IPS-18a (cell line): ENCODE measurements around the gene TRAM2.
A peak's percentile ranks its signal among the peaks of the same experiment; 100 is the strongest.

Experiments
- H3K27ac ChIP-seq: one replicate; pipeline ENCODE4 v1.5.1; 2013; ENCODE audit warnings: low read length
- H3K27me3 ChIP-seq: one replicate; pipeline ENCODE4 v1.6.1; 2013; ENCODE audit warnings: mild to moderate bottlenecking, low read length; ENCODE audit not compliant: control insufficient read depth, insufficient read depth
- H3K36me3 ChIP-seq: one replicate; pipeline ENCODE4 v1.6.1; 2013; ENCODE audit warnings: low read depth, low read length; ENCODE audit not compliant: control insufficient read depth
- H3K4me1 ChIP-seq: one replicate; pipeline ENCODE4 v1.6.1; 2013; ENCODE audit warnings: low read depth, low read length; ENCODE audit not compliant: control insufficient read depth
- H3K4me3 ChIP-seq: one replicate; pipeline ENCODE4 v1.5.1; 2013; ENCODE audit warnings: low read length
- H3K9ac ChIP-seq: one replicate; pipeline ENCODE4 v1.6.1; 2013; ENCODE audit warnings: mild to moderate bottlenecking, low read length, moderate library complexity
- H3K9me3 ChIP-seq: one replicate; pipeline ENCODE4 v1.6.1; 2013; ENCODE audit warnings: low read depth, low read length; ENCODE audit not compliant: control insufficient read depth

Gene TRAM2

DNA sequence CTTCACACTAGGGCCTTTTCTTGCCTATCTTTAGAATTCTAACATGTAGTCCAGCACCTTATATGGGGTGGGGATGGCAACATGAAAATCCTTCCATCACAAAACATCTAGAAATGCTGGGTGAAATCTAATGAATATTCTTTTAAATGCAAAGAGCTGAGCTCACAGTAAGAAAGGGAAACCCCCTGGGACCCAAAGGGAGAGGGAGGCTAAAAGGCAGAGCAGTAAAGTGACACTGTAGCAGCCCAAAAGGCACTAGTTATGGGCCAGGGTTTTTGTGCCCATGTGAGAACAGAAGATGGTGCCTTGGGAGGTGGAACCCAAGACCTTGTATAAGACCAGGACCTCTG lies 66.7 kb downstream of the TRAM2 start:
- Histone ChIP-seq H3K27me3 (no peaks in the 10 kb centered on the region), H3K4me1 (peaks cover 11% of the 10 kb centered on the region), H3K27ac (peak overlapping the region; percentile 13), H3K4me3 (no peak overlapping the region), H3K9me3 (no peaks in the 10 kb centered on the region), H3K9ac (no peak overlapping the region), H3K36me3 (peaks cover 24% of the 10 kb centered on the region)

GRCh38 chr6:52509281-52510212 lies 67.3 kb downstream of the TRAM2 start:
- H3K36me3 ChIP-seq: peaks cover 27% of the 10 kb centered on the region

GRCh38 chr6:52508261-52508739 lies 68.6 kb downstream of the TRAM2 start:
- H3K9ac ChIP-seq: no peak overlapping the region
- H3K27me3 ChIP-seq: no peaks in the 10 kb centered on the region
- peaks cover 27% of the 10 kb centered on the region for H3K36me3 ChIP-seq
- peaks cover 11% of the 10 kb centered on the region for H3K4me1 ChIP-seq
- H3K9me3 ChIP-seq: no peaks in the 10 kb centered on the region
- H3K27ac ChIP-seq: no peak overlapping the region
- no peak overlapping the region for H3K4me3 ChIP-seq

More at GRCh38 chr6:52509281-52510212, 67.3 kb downstream of the TRAM2 start:
- Histone ChIP-seq H3K9me3 (no peaks in the 10 kb centered on the region), H3K4me1 (peaks cover 11% of the 10 kb centered on the region), H3K27ac (peak overlapping the region; percentile 13), H3K27me3 (no peaks in the 10 kb centered on the region), H3K4me3 (no peak overlapping the region), H3K9ac (no peak overlapping the region)

DNA sequence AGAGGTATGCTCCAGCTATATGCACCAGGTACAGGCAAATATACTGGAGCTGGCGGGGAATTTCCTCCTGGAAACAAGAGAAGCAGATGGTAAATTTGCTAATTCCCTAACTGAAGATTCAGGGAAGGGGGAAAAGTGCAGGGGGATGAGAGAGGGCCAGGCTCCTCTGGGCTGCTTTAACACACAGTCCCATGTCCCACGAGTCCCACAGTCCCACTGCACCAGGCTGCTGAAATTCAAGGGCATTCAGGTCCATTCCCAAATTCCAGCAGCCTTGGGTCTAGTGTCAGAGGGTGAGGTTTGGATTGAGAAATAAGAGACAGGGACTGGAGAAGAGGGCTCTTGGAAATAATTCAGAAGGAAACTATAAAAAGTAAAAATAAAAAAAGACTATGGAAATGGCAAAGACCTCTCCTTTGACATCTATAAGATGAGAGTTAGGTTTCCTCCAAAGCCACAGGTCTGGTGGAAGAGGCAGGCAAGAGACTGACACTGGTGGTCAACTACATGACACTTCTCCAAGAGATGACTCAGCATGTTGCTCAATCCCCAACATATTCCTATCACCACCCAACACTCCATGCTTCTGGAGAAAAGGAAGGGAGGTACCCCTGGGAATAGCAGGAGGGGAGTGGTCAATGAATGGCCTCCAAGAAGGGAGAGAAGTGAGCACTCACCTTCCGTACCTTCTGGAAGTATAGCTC lies 69.2 kb downstream of the TRAM2 start:
- no peak overlapping the region for H3K4me3 ChIP-seq
- H3K4me1 ChIP-seq: peaks cover 11% of the 10 kb centered on the region
- H3K27me3 ChIP-seq: no peaks in the 10 kb centered on the region
- H3K36me3 ChIP-seq: peaks cover 27% of the 10 kb centered on the region
- no peak overlapping the region for H3K9ac ChIP-seq
- H3K9me3 ChIP-seq: no peaks in the 10 kb centered on the region
- H3K27ac ChIP-seq: no peak overlapping the region

GRCh38 chr6:52506476-52506875 lies 70.4 kb downstream of the TRAM2 start:
- Histone ChIP-seq H3K9ac (no peak overlapping the region), H3K4me1 (peaks cover 11% of the 10 kb centered on the region)

DNA sequence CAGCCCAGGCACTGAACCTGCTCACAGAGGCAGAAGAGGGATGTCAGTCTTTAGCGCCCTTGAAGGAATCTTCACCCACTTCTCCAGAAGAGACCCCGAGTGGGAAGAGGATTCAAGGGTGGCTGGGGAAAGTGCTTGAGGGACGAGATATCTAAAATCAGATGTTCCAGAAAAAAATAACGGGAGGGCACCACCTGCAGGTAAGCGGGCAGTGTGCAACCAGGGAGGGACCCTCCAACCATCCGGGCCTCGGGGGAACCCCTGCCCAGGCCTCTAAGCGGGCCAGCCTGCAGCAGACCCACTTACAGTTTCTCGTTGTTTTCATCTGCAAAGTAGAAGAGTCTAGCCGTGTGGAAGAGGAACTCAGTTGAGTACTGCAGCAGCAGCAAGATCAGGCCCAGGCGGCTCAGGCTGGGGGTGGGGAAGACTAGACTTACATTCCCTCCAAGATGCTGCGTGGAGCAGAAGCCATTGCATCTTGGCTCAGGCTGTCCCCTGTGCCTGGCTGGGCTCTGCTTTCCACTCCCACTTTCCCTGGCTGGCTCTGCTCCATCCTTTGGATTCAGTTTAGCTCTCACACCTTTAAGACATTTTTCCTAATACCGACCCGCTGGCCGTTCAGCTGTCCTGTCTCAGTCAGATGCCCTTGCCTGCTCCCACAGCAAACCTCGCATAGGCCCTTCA lies 71.0 kb downstream of the TRAM2 start:
- no peaks in the 10 kb centered on the region for H3K27me3 ChIP-seq
- H3K4me1 ChIP-seq: peaks cover 11% of the 10 kb centered on the region
- H3K27ac ChIP-seq: no peak overlapping the region
- no peak overlapping the region for H3K9ac ChIP-seq
- H3K4me3 ChIP-seq: no peak overlapping the region
- no peaks in the 10 kb centered on the region for H3K9me3 ChIP-seq
- H3K36me3 ChIP-seq: peaks cover 27% of the 10 kb centered on the region

More at GRCh38 chr6:52506476-52506875, 70.4 kb downstream of the TRAM2 start:
- no peaks in the 10 kb centered on the region for H3K9me3 ChIP-seq
- no peaks in the 10 kb centered on the region for H3K27me3 ChIP-seq
- H3K36me3 ChIP-seq: peaks cover 27% of the 10 kb centered on the region
- H3K27ac ChIP-seq: no peak overlapping the region
- H3K4me3 ChIP-seq: no peak overlapping the region

GRCh38 chr6:52504782-52505136 lies 72.1 kb downstream of the TRAM2 start:
- Histone ChIP-seq H3K4me1 (peaks cover 4% of the 10 kb centered on the region), H3K27me3 (no peaks in the 10 kb centered on the region), H3K4me3 (no peak overlapping the region), H3K27ac (no peak overlapping the region), H3K9me3 (no peaks in the 10 kb centered on the region), H3K36me3 (peaks cover 27% of the 10 kb centered on the region), H3K9ac (no peak overlapping the region)

- Histone ChIP-seq H3K36me3 (peaks cover 21% of the 10 kb centered on the region), H3K4me1 (no peaks in the 10 kb centered on the region), H3K4me3 (no peak overlapping the region), H3K9me3 (no peaks in the 10 kb centered on the region), H3K27ac (no peak overlapping the region), H3K27me3 (no peaks in the 10 kb centered on the region), H3K9ac (no peak overlapping the region)
Measured at GRCh38 chr6:52503851-52504781, 72.7 kb downstream of the TRAM2 start.

GRCh38 chr6:52503323-52503747 lies 73.5 kb downstream of the TRAM2 start:
- H3K9me3 ChIP-seq: no peaks in the 10 kb centered on the region
- H3K36me3 ChIP-seq: peaks cover 18% of the 10 kb centered on the region
- no peak overlapping the region for H3K4me3 ChIP-seq
- H3K4me1 ChIP-seq: no peaks in the 10 kb centered on the region
- H3K27me3 ChIP-seq: no peaks in the 10 kb centered on the region
- no peak overlapping the region for H3K27ac ChIP-seq
- no peak overlapping the region for H3K9ac ChIP-seq

DNA sequence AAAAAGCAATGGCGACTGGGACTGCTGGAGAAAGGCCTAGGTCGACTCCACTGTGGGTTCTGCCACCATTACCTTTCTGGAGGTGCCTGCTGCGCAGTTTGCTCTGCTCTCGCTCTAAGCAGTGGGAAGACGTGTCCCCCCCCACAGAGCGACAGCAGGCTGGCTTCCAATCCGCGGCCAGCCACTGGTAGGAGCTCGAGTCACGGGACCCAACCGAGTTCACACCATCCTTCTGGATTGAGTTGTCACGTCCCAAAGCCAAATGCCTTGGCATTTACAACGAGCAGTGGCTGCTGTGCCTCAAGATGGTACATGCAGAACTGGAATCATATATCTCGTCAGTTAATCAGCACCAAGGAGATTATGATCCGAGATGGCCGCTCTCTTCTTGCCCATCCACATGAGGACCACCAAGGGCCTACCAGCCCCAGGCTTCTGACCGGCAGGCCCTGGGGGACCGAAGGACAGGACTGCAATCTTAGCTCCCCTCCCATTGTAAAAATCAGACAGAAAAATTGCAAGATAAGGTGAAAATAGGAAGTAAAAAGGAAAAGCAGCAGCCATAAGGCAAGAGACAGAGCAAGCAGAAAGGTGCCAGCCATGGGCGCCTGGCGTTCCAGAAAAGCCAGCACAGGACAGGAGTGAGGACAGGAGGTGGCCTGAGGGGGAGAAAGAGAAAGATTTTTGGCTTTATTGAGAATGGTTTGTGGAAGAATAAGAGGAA lies 74.4 kb downstream of the TRAM2 start:
- peaks cover 11% of the 10 kb centered on the region for H3K36me3 ChIP-seq
- no peak overlapping the region for H3K27ac ChIP-seq
- H3K9ac ChIP-seq: no peak overlapping the region
- no peaks in the 10 kb centered on the region for H3K4me1 ChIP-seq
- no peaks in the 10 kb centered on the region for H3K27me3 ChIP-seq
- H3K9me3 ChIP-seq: no peaks in the 10 kb centered on the region
- no peak overlapping the region for H3K4me3 ChIP-seq
